ENCODE data around the gene ZNF488.

ZNF488 gene

DNA sequence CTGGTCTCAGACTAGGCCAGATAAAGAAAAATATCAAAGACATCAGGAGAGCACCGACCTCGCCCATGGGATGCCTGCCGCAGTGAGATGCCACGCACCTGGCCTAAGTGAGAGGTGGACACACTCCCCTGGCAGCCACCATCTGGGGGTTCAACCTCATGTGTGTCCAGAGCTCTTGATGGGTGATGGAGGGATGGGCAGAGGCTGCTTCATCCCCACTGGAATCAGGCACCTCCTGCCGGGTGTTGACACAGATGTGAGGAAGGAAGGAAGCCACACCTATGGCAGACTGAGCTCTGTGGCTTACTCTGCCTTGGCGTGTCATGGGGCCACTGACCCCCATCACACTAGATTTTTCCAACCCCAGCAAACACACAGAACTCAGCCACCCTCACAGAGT is 11.4 kb downstream of the ZNF488 start:
- H3K4me2 ChIP-seq (ENCODE audit: low read length): no peak overlapping the region
- H3K27me3 ChIP-seq (ENCODE audit: insufficient read depth, low read length): no peaks in the 10 kb centered on the region
- no peak overlapping the region for H3K4me3 ChIP-seq (ENCODE audit: low read depth, low read length, poor library complexity, severe bottlenecking)
- H4K20me1 ChIP-seq (ENCODE audit: insufficient read depth, low read length): no peaks in the 10 kb centered on the region
- H3K9ac ChIP-seq (ENCODE audit: low read length): no peak overlapping the region
- H3K36me3 ChIP-seq (ENCODE audit: insufficient read depth, low read length): no peaks in the 10 kb centered on the region
- no peaks in the 10 kb centered on the region for H3K9me2 ChIP-seq (ENCODE audit: low read depth, low read length)
- no peaks in the 10 kb centered on the region for H3K79me2 ChIP-seq (ENCODE audit: insufficient read depth, low read length)
- no peak for TF ChIP-seq EZH2 (IDR thresholded peaks at IDR 0.05; ENCODE audit: borderline replicate concordance, low read length)
- TF ChIP-seq, protein P1, sequence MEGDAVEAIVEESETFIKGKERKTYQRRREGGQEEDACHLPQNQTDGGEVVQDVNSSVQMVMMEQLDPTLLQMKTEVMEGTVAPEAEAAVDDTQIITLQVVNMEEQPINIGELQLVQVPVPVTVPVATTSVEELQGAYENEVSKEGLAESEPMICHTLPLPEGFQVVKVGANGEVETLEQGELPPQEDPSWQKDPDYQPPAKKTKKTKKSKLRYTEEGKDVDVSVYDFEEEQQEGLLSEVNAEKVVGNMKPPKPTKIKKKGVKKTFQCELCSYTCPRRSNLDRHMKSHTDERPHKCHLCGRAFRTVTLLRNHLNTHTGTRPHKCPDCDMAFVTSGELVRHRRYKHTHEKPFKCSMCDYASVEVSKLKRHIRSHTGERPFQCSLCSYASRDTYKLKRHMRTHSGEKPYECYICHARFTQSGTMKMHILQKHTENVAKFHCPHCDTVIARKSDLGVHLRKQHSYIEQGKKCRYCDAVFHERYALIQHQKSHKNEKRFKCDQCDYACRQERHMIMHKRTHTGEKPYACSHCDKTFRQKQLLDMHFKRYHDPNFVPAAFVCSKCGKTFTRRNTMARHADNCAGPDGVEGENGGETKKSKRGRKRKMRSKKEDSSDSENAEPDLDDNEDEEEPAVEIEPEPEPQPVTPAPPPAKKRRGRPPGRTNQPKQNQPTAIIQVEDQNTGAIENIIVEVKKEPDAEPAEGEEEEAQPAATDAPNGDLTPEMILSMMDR (IDR thresholded peaks at IDR 0.05; ENCODE audit: low read length): no peak
- H3K4me1 ChIP-seq (ENCODE audit: insufficient read depth, low read length, severe bottlenecking): no peaks in the 10 kb centered on the region
- H3F3A ChIP-seq (ENCODE audit: insufficient read depth, low read length): no peaks in the 10 kb centered on the region
- no peak overlapping the region for H3K27ac ChIP-seq (ENCODE audit: low read depth, low read length, poor library complexity, severe bottlenecking)
- no peak overlapping the region for H2AFZ ChIP-seq (ENCODE audit: low read length)
- no peaks in the 10 kb centered on the region for H3K9me3 ChIP-seq (ENCODE audit: low read length)

DNA sequence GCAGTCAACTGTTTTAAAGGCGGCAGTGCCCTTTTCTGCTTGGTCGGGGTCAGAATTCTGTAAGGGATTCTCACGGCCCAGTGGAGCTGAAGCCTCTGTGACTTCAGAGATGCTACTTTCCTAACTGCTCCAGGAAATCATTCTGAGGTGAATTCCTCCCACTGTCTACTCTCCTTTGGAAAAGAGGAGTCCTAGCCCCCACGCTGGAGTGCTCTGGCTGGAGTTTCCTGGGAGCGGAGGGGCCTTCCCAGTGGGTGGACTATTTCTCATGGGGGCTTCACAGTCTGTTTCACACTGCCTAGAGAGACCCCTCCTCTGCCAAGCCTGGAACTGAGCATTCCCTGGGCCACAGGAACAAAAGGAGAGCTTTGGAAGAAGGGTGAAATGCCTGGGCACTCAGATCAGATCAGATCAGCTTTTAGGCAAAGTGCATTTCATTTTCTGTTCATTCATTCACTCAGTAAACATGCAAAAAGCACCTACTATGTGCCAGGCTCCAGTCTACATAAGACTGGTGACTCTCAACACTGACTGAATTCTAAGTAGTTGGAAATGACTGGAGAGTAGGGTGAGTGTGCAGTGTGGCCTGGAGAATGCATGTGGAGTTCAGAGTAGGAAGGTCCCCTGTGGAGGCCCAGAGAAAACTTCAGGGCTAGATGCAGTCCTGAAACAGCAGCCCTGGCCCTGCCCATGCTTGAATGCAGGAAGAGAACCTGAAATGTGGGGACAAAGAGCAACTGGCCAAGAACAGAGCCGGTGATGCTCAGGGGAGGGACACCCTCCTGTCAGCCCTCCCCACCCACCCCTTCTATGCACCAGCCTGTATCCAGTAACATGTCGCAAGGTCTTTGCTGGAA is 12.2 kb downstream of the ZNF488 start:
- H3K9ac ChIP-seq (ENCODE audit: low read length): no peak overlapping the region
- H3K4me3 ChIP-seq (ENCODE audit: low read depth, low read length, poor library complexity, severe bottlenecking): no peak overlapping the region
- H3K4me2 ChIP-seq (ENCODE audit: low read length): no peak overlapping the region
- no peaks in the 10 kb centered on the region for H3K4me1 ChIP-seq (ENCODE audit: insufficient read depth, low read length, severe bottlenecking)
- TF ChIP-seq EZH2 (IDR thresholded peaks at IDR 0.05; ENCODE audit: borderline replicate concordance, low read length): no peak
- TF ChIP-seq, protein P1 (IDR thresholded peaks at IDR 0.05; ENCODE audit: low read length): no peak
- no peaks in the 10 kb centered on the region for H3K79me2 ChIP-seq (ENCODE audit: insufficient read depth, low read length)
- H3K9me2 ChIP-seq (ENCODE audit: low read depth, low read length): no peaks in the 10 kb centered on the region
- no peak overlapping the region for H2AFZ ChIP-seq (ENCODE audit: low read length)
- no peaks in the 10 kb centered on the region for H3K27me3 ChIP-seq (ENCODE audit: insufficient read depth, low read length)
- no peak overlapping the region for H3K27ac ChIP-seq (ENCODE audit: low read depth, low read length, poor library complexity, severe bottlenecking)
- no peaks in the 10 kb centered on the region for H3K9me3 ChIP-seq (ENCODE audit: low read length)
- H3F3A ChIP-seq (ENCODE audit: insufficient read depth, low read length): no peaks in the 10 kb centered on the region
- H3K36me3 ChIP-seq (ENCODE audit: insufficient read depth, low read length): no peaks in the 10 kb centered on the region
- H4K20me1 ChIP-seq (ENCODE audit: insufficient read depth, low read length): no peaks in the 10 kb centered on the region

DNA sequence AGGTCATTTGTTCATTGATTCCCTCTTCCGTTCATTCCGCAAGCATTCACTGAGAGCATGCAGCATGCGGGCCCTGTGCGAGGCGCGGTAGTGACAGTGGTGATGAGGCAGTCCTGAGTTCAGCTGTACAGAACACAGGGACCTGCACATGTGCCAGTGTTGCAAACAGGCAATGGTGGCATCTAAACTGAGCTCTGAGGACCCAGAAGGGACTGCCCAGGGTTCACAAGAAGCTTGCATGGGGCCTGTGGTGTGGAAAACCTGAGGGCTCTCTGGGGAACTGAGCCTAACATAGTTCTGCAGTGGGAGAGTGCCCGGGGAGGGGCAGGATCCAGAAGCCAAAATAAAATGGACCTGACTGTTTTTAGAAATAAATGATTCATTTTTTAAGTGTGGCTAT is 13.2 kb downstream of the ZNF488 start:
- no peak overlapping the region for H3K9ac ChIP-seq (ENCODE audit: low read length)
- no peaks in the 10 kb centered on the region for H3K27me3 ChIP-seq (ENCODE audit: insufficient read depth, low read length)
- no peak overlapping the region for H2AFZ ChIP-seq (ENCODE audit: low read length)
- TF ChIP-seq, protein P1 (IDR thresholded peaks at IDR 0.05; ENCODE audit: low read length): no peak
- no peak for TF ChIP-seq EZH2 (IDR thresholded peaks at IDR 0.05; ENCODE audit: borderline replicate concordance, low read length)
- no peaks in the 10 kb centered on the region for H4K20me1 ChIP-seq (ENCODE audit: insufficient read depth, low read length)
- no peak overlapping the region for H3K4me2 ChIP-seq (ENCODE audit: low read length)
- no peak overlapping the region for H3K4me3 ChIP-seq (ENCODE audit: low read depth, low read length, poor library complexity, severe bottlenecking)
- no peaks in the 10 kb centered on the region for H3K4me1 ChIP-seq (ENCODE audit: insufficient read depth, low read length, severe bottlenecking)
- no peaks in the 10 kb centered on the region for H3K36me3 ChIP-seq (ENCODE audit: insufficient read depth, low read length)
- H3F3A ChIP-seq (ENCODE audit: insufficient read depth, low read length): no peaks in the 10 kb centered on the region
- H3K9me2 ChIP-seq (ENCODE audit: low read depth, low read length): no peaks in the 10 kb centered on the region
- no peaks in the 10 kb centered on the region for H3K9me3 ChIP-seq (ENCODE audit: low read length)
- no peaks in the 10 kb centered on the region for H3K79me2 ChIP-seq (ENCODE audit: insufficient read depth, low read length)
- no peak overlapping the region for H3K27ac ChIP-seq (ENCODE audit: low read depth, low read length, poor library complexity, severe bottlenecking)
